NOMO-1 (cell line): ENCODE measurements around the gene SLC37A3.
"Not testable (repeated sequence)": the region's sequence is repeated elsewhere in the genome, so short reads cannot be mapped to it uniquely, and the experiment has no call there.

Source experiments
- DNase-seq, 2 experiments: peaks; one replicate each; lab custom pipeline; 2025; ENCODE audit not compliant: unreplicated experiment in 2 of 2; lab: John Stamatoyannopoulos, UW

Gene SLC37A3

DNA sequence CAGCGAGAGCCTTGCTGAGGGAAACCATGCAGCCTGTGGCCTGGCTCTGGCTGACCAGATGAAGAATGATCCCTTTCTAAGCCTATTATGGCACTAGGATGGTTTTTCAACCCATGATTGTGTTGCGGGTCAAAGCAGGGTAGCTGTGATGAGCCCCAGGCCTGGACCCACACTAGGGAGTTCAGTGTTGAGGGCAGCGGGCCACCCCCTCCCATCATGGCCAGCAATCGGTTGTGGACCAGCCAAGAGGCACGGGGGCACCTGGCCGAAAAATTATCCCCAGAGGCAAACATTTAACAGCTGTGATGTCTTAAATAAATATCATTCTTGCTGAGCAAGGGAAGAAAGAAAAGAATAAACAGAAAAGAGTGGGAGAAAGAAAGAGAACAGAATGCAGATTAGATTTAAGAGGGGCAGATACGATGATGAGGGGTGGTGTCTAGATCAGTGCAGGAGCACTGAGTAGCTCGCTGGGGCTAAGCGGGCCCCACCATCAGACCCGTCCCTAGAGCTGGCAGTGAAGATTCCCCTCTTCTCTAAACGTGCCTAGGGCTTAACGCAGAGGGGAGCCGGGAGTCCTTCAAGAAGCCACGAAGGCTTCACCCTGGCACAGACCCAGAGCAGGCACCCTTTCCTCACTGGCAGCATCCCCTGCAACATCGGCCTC is 82.7 kb downstream of the SLC37A3 start:
- DNase-seq: no peak

DNA sequence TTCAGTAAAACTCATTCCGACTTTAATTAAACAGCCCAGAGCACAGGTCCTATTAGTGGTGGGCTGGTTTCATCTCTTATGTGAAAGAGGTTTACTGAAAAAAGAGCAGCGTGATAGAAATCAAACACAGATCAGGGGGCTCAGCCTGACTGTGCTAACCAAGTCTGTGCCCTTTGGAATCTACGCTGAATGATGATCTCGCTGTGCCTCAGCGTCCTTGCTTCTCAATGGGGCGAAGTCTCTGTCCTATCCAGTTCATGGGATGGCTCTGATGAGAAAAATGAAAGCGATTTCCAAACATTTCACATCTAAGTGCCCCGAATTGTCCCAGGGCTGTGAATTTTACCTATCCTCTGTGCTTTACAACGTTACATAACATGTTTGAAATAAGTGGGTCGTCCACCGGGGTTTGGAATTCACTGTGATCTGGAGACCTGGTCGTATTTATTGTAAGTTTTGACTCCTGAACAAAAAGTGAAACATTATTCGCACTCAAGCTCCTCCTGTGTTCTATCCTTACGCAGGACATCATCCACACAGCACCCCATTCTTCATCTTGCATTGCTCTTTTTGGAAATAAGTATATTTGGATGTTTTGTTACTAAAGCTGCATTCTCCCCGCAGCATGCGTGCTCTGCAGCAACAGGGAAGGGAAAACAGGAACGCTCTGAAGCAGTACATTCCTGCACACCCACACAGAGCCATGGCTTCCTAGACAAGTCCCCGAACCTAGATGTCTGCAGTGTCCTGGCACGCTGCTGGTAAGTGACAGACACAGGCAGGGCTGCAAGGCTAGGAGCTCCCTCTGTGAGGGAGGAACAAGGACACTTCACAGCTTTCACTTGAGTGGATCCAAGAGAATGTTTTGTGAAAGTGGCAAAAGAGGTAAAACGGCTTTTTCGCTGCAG is 83.5 kb downstream of the SLC37A3 start:
- DNase-seq: no peak

DNA sequence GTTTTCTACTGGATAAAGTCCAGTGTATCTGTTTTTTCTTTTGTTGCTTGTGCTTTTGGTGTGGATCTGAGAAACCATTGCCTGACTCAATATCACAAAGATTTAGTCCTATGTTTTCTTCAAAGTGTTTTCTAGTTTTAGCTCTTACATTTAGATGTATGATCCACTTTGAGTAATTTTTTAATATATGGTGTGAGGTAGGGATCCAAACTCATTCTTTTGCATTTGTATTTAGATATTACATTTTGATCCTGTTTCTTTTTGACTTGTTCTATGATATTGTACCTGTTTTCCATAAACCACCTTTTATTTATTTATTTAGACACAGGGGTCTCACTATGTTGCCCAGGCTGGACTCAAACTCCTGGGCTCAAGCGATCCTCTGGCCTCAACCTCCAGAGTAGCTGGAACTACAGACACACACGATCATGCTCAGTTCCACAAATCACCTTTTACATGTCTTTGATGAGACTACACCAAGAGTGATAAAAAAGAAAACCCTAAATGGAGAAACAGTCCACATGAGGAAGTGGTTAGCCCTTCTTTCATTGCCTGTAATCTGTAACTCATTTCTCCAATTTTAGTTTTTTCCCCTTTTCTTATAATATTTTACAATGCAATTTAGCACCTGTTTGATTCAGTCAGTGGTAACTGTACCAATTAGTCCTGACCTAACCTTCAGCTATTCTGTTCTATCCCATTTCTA is 86.0 kb downstream of the SLC37A3 start:
- DNase-seq: peak in 1 of 2 experiments; percentile 59

DNA sequence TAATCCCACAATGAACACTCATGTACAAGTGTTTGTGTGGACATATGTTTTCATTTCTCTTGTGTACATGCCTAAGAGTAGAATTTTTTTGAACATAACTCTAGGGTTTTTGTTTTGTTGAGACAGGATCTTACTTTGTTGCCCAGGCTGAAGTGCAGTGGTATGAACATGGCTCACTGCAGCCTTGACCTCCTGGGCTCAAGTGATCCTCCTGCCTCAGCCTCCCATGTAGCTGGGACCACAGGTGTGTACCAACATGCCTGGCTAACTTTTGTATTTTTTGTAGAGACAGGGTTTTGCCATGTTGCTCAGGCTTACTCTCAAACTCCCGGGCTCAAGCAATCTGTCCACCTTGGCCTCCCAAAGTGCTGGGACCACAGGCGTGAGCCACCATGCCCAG is 87.2 kb downstream of the SLC37A3 start:
- DNase-seq: not testable (repeated sequence)

DNA sequence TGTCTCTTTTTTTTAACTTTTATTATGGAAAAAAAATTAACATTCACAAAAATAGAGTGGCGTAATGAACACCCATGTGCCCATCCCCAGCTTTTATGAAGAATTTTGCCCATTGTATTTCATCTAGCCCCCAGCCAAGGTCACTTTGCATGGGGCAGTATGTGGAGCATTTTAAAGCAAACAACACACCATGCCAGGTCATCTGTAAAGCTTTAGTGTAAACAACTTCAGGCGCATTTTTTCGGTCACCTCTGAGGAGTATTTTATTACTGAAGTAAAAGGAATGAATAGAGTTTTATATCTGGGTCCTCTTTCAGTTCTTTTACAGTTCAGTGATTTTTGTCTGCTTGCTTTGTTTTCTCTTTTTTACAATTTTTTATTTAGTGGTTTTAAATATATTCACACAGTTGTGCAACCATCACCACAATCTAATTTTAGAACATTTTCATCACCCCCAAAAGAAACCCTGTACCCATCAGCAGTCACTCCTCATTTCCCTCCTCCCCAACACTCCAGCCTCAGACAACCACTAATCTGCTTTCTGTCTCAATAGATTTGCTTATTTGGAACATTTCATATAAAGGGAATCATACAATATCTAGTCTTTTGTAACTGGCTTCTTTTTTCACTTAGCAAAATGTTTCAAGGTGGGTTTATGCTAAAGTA is 87.9 kb downstream of the SLC37A3 start:
- no peak for DNase-seq

DNA sequence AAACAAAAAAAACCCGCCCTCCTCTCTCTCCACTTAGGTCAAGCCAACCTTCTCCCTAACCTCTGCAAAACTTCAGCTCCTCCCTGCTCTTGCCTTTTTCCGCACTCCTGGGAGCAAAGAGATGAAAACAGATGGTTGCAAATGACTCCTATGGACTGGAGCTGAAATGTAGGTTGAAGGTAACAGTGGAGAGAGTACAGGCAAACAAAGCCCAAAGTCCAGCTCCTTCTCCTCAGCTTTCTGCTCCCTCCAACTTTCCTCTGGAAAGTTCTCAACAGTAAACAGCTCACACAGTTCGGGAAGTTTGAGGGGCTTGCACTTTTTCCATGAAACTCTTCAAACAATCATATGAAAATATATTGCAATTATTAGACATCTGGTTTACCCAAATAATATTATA is 90.3 kb downstream of the SLC37A3 start:
- DNase-seq: no peak

DNA sequence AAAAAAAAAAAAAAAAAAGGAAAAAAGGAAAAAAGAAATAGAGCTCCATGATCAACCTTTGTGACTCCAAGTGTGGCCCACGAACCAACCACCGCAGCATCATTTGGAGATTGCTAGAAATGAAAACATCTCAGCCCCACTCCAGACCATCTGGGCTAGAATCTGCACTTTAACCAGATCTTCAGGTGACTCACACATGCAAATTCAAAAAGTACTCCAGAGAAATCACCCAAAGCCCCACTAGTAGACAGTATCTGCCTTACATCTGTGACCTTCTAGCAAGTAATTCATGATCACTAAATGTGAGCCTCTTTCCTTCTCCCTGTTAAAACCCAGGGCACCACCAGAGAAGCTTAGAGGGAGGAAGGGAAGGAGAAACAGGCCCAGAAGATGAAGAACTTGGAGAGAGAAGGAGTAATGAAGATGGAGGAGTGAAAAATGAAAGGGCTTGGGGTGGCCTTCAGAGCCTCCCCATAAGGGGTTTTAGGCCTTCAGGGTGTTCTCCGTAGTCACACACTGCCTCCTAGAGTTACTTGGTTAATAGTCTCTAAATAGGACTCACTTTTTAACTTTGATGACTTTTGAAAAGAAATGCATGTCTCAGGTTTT is 94.0 kb downstream of the SLC37A3 start:
- DNase-seq: no peak

DNA sequence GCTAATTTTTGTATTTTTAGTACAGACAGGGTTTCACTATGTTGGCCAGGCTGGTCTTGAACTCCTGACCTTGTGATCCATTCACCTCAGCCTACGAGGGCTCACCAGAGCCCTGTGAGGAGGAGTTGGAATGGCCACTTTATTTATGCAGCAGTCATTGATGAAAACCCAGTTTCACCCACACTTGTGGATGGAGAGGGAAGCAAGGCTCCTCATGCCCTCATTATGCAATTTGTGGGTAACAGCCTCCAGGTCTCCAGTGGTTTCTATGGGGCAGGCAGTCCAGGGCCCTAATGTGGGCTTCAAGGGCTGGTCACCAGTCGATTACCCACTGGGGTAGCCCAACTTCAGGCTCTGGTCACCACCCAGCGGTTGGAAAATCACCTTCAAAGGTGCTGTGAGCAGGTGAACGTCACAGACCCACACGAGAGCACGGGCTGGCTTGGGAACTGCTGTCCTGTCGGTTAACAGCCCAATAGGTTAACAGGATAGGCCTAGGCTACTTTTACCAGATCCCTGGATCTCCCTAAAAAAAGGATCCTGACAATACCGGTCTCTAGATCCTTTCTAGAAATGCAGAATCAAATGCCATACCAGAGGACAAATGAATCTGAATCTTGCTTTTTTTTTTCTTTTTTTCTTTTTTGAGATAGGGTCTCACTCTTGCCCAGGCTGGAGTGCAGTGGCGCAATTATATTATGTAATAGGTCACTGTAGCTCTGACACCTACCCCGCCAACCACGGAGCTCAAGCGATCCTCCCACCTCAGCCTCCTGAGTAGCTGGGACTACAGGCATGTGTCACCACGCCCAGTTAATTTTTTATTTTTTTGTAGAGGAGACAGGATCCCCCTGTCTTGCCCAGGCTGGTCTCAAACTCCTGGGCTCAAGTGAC is 97.8 kb downstream of the SLC37A3 start:
- no peak for DNase-seq

DNA sequence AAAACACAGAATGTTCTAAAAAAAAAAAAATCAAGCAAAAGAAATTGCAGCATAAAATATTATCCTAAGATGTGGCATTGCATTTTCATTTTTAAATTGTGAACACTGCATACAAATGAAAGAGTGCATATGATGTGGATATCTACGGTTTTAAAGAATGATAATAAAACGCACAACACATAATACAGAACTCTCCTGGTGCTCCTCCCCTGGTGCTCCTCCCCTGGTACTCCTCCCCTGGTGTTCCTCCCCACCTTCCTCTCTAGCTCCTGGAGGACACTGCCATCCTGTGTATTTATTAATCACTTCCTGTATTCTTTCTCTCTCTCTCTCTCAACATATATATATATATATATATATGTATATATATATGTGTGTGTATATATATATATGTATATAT is 100.1 kb downstream of the SLC37A3 start:
- no peak for DNase-seq

DNA sequence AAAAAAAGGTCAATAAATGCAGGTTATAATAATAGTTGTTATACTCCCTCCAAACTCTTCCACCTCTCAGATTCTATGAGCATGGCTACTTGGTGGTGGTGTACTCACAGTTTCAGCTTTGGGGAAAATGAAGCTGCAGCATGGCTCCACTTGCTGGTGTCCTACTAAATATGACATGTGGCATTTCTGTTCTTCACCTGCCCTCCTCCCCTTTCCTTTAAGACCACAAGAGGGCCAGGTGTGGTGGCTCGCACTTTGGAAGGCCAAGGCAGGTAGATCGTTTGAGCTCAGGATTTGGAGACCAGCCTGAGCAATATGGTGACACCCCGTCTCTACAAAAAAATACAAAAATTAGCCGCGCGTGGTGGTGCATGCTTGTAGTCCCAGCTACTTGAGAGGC is 101.1 kb downstream of the SLC37A3 start:
- no peak for DNase-seq

DNA sequence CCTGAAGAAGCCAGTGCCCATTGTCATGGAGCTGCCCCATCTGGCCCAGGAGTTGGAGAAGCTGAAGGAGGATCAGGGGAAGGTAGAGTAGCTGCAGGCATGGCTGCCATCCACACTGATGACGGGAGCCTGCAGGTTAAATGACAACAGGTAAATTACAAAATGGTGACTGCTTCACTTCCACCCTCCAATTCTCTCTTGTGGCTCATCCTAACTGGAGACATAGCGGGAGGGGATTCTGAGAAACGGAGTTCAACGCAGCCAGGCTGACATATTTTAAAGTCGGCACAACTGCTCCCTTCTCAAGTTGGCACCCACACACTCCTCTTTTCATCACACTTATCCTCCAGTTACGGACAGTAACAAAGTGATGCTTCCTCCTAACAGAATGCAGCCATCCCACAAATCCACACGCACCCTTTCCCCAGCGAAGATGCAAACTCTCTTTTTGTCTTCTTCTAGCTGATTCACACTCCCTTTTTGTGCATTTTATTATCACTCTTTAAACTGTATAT is 103.0 kb downstream of the SLC37A3 start:
- no peak for DNase-seq

DNA sequence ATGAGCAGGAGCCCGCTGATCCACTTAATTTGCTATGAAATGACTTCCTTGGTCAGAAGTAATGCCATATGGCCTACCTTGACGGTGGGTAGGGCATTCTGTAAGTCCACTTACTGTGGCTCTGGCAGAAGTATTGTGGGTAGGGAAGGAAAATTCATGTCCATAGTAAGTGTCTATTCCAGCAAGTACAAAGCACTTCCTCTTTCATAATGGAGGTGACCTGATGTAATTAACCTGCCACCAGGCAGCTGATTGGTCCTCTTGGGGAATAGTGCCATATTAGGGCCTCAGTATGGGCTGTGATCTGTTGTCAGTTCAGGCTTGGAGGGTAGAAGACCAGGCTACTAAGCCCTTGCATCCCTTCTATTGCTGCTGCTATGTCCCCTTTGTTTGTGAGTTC is 103.9 kb downstream of the SLC37A3 start:
- peak in 1 of 2 experiments; percentile 21 for DNase-seq

DNA sequence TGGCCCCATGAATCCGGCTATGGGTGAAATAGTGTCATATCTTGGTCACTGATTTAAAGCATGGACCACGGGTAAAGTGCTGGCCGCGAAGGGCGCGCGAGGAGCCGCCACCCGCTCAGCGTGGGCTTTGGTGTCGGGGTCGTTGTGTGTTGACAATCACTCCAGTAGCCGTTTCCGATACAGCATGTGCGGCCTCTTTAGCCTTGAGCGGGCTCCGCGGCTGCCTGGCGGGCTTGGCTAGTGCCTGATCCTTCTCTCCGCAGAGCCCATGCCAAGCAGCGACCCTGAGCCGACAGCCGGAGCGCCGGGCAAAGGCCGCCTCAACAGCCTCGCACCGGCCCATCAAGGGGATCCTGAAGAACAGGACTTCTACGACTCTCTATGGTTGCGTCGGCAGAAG is 105.9 kb downstream of the SLC37A3 start:
- DNase-seq: no peak

DNA sequence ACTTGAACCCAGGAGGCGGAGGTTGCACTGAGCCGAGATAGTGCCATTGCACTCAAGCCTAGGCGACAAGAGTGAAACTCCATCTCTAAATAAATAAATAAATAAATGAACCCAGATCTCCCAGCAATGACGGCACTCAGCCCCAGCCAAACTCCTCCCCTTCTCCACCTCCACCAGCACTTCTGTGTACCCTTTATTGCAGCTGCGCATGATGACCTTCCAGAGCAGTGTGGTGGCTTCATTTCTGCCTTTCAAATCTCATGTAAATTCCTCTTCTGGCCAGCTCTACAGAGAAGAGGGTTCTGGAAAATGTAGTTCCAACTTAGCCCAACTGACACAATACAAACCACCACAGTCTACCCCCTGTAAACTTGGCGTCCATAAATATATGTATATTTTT is 108.5 kb downstream of the SLC37A3 start:
- DNase-seq: no peak

DNA sequence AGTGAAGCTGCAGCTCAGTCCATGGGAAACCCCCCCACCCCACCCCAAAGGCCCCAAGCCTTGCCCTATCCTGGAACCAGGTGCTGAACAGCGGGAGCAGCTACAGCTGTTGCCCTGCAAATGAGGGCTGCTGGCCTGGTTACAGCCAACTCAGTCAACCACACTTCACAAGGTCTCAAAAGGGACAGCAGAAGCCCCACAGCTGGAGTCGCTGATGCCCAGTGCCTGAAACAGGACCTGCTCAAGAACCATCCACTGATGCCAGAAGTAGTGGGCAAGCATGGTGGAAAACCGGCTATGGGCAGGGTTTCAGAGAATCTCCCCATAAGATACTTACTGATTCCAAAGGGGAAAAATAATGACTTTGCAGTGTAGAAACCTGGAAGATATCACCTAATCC is 110.3 kb downstream of the SLC37A3 start:
- no peak for DNase-seq

DNA sequence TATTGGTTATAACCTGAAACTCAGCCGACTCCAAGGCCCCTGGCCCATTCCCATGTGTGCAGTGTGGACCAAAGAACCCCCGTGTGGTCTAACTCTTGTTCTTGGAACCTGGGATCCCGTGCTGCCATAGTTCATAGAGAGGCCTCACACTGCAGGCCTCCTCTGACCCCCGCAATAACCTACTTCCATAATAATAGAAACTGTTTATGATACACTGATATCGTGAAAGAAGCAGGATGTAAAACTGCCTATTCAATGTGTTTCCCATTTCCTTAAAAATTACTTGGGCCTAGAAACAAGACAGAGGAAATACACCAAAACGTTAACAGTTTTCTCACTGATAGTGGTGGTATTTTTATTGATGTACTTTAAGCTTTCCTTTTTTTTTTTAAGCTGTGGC is 112.4 kb downstream of the SLC37A3 start:
- no peak for DNase-seq

DNA sequence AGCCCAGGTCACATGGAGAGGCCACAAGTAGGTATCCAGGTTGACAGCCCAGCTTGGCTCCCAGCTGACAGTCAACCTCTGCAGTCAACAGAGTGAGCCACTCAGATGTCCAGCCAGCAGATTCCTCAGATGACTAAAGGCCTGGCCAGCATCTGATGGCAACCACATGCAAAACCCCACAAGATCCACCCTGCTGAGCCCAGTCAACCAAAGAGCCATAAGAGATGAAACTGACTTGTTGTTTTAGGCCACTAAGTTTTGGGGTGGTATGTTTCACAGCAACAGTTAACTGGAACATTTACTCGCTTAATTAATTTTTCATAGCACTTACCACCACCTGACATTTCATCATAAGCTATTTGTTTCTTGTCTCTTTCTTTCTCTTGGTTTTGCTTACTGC is 114.3 kb downstream of the SLC37A3 start:
- DNase-seq: no peak
